HEK293 (cell line): ENCODE results near the gene RGS14.

Experiments used
- ATF2 ChIP-seq: fragments of 450-650 bp; formaldehyde crosslinking; IDR thresholded peaks from 2 replicates; pipeline ENCODE4 v1.5.1; 2016; ENCODE audit warnings: missing biosample characterization, missing genetic modification characterization, low read depth
- ELK4 ChIP-seq: IDR thresholded peaks from 2 replicates; pipeline ENCODE4 v1.6.1; 2011; ENCODE audit warnings: mild to moderate bottlenecking, low read depth, low read length, borderline replicate concordance
- FEZF1 ChIP-seq: fragments of 450-650 bp; formaldehyde crosslinking; IDR thresholded peaks from 2 replicates; pipeline ENCODE4 v1.5.1; 2016; ENCODE audit warnings: missing biosample characterization, missing genetic modification characterization
- HOXC10 ChIP-seq: sonication (generic); formaldehyde crosslinking; IDR thresholded peaks from 2 replicates; pipeline ENCODE4 v1.8.1; 2023; ENCODE audit warnings: mild to moderate bottlenecking, missing genetic modification reagents
- MYNN ChIP-seq: fragments of 450-650 bp; formaldehyde crosslinking; IDR thresholded peaks from 2 replicates; pipeline ENCODE4 v1.5.1; 2016; ENCODE audit warnings: missing biosample characterization, missing genetic modification characterization, borderline replicate concordance
- OVOL3 ChIP-seq: fragments of 450-650 bp; formaldehyde crosslinking; IDR thresholded peaks from 2 replicates; pipeline ENCODE4 v1.5.1; 2016; ENCODE audit warnings: missing biosample characterization, missing genetic modification characterization
- REPIN1 ChIP-seq: fragments of 450-650 bp; formaldehyde crosslinking; IDR thresholded peaks from 2 replicates; pipeline ENCODE4 v1.5.1; 2017; ENCODE audit warnings: missing biosample characterization, missing genetic modification characterization, low read depth
- REST ChIP-seq: fragments of 450-650 bp; formaldehyde crosslinking; IDR thresholded peaks from 2 replicates; pipeline ENCODE4 v1.5.1; 2016; ENCODE audit warnings: missing biosample characterization, missing genetic modification characterization
- SETDB1 ChIP-seq: IDR thresholded peaks from one replicate; pipeline ENCODE4 v1.6.1; 2017; ENCODE audit warnings: mild to moderate bottlenecking, low read length, moderate library complexity, mixed read lengths; ENCODE audit not compliant: insufficient read length
- YY1 ChIP-seq: fragments of 450-650 bp; formaldehyde crosslinking; IDR thresholded peaks from 2 replicates; pipeline ENCODE4 v1.5.1; 2018; ENCODE audit warnings: missing biosample characterization, missing genetic modification characterization
- YY2 ChIP-seq: fragments of 450-650 bp; formaldehyde crosslinking; IDR thresholded peaks from 2 replicates; pipeline ENCODE4 v1.5.1; 2016; ENCODE audit warnings: missing biosample characterization, missing genetic modification characterization
- ZBTB21 ChIP-seq: fragments of 450-650 bp; formaldehyde crosslinking; IDR thresholded peaks from 2 replicates; pipeline ENCODE4 v1.5.1; 2017; ENCODE audit warnings: missing biosample characterization, missing genetic modification characterization
- ZFP3 ChIP-seq: fragments of 450-650 bp; formaldehyde crosslinking; IDR thresholded peaks from 2 replicates; pipeline ENCODE4 v1.5.1; 2016; ENCODE audit warnings: low read depth, missing biosample characterization, missing genetic modification characterization
- ZIC2 ChIP-seq: fragments of 450-650 bp; formaldehyde crosslinking; IDR thresholded peaks from 2 replicates; pipeline ENCODE4 v1.5.1; 2016; ENCODE audit warnings: missing biosample characterization, missing genetic modification characterization
- ZNF10 ChIP-seq: fragments of 450-650 bp; formaldehyde crosslinking; IDR thresholded peaks from 2 replicates; pipeline ENCODE4 v1.5.1; 2017; ENCODE audit warnings: missing biosample characterization, missing genetic modification characterization
- ZNF157 ChIP-seq: fragments of 450-650 bp; formaldehyde crosslinking; IDR thresholded peaks from 2 replicates; pipeline ENCODE4 v1.5.1; 2016; ENCODE audit warnings: missing biosample characterization, missing genetic modification characterization
- ZNF19 ChIP-seq: fragments of 450-650 bp; formaldehyde crosslinking; IDR thresholded peaks from 2 replicates; pipeline ENCODE4; 2016; ENCODE audit warnings: missing biosample characterization, missing genetic modification characterization, low read depth
- ZNF239 ChIP-seq: fragments of 450-650 bp; formaldehyde crosslinking; IDR thresholded peaks from 2 replicates; pipeline ENCODE4 v1.5.1; 2016; ENCODE audit warnings: missing biosample characterization, missing genetic modification characterization
- ZNF274 ChIP-seq, 2 experiments: fragments of 200-500 bp in 1 of 2; fragments of 450-650 bp in 1 of 2; sonication (Bioruptor generic) in 1 of 2; formaldehyde crosslinking in 1 of 2; IDR thresholded peaks; 2 replicates each; pipeline versions ENCODE4 v1.5.1 to v1.6.1; 2014 to 2016; ENCODE audit warnings: borderline replicate concordance in 1 of 2, inconsistent platforms in 1 of 2, low read length in 1 of 2, missing biosample characterization in 1 of 2, missing genetic modification characterization in 1 of 2
- ZNF324 ChIP-seq: fragments of 450-650 bp; formaldehyde crosslinking; IDR thresholded peaks from 2 replicates; pipeline ENCODE4 v1.5.1; 2016; ENCODE audit warnings: missing biosample characterization, missing genetic modification characterization
- ZNF350 ChIP-seq: fragments of 450-650 bp; formaldehyde crosslinking; IDR thresholded peaks from 2 replicates; pipeline ENCODE4 v1.5.0; 2017; ENCODE audit warnings: missing biosample characterization, mild to moderate bottlenecking, missing genetic modification characterization
- ZNF37A ChIP-seq: fragments of 450-650 bp; IDR thresholded peaks from 2 replicates; pipeline ENCODE4 v1.5.1; 2018; ENCODE audit warnings: missing biosample characterization, missing genetic modification characterization
- ZNF404 ChIP-seq: fragments of 450-650 bp; formaldehyde crosslinking; IDR thresholded peaks from 2 replicates; pipeline ENCODE4 v1.5.1; 2017; ENCODE audit warnings: missing biosample characterization, missing genetic modification characterization
- ZNF433 ChIP-seq: fragments of 450-650 bp; formaldehyde crosslinking; IDR thresholded peaks from 2 replicates; pipeline ENCODE4 v1.5.1; 2016; ENCODE audit warnings: missing biosample characterization, missing genetic modification characterization, low read depth
- ZNF555 ChIP-seq: fragments of 450-650 bp; formaldehyde crosslinking; conservative IDR thresholded peaks from 2 replicates; pipeline ENCODE4 v1.5.1; 2017; ENCODE audit warnings: missing biosample characterization, mild to moderate bottlenecking, missing genetic modification characterization, inconsistent platforms
- ZNF560 ChIP-seq: fragments of 450-650 bp; formaldehyde crosslinking; IDR thresholded peaks from 2 replicates; pipeline ENCODE4 v1.5.1; 2017; ENCODE audit warnings: missing biosample characterization, missing genetic modification characterization, borderline replicate concordance
- ZNF596 ChIP-seq: fragments of 450-650 bp; IDR thresholded peaks from 2 replicates; pipeline ENCODE4 v1.5.0; 2018; ENCODE audit warnings: missing biosample characterization, mild to moderate bottlenecking, missing genetic modification characterization, moderate library complexity
- ZNF658 ChIP-seq: fragments of 450-650 bp; formaldehyde crosslinking; IDR thresholded peaks from 2 replicates; pipeline ENCODE4; 2016; ENCODE audit warnings: missing biosample characterization, missing genetic modification characterization
- ZNF660 ChIP-seq: fragments of 450-650 bp; IDR thresholded peaks from 2 replicates; pipeline ENCODE4 v1.5.1; 2018; ENCODE audit warnings: missing biosample characterization, mild to moderate bottlenecking, missing genetic modification characterization
- ZNF701 ChIP-seq: fragments of 450-650 bp; formaldehyde crosslinking; IDR thresholded peaks from 2 replicates; pipeline ENCODE4 v1.5.1; 2016; ENCODE audit warnings: missing biosample characterization, missing genetic modification characterization
- ZNF776 ChIP-seq: fragments of 450-650 bp; formaldehyde crosslinking; IDR thresholded peaks from 2 replicates; pipeline ENCODE4 v1.5.0; 2017; ENCODE audit warnings: missing biosample characterization, missing genetic modification characterization, borderline replicate concordance
- ZNF777 ChIP-seq: fragments of 450-650 bp; formaldehyde crosslinking; IDR thresholded peaks from 2 replicates; pipeline ENCODE4 v1.5.1; 2017; ENCODE audit warnings: missing biosample characterization, missing genetic modification characterization, borderline replicate concordance
- ZNF785 ChIP-seq: fragments of 450-650 bp; formaldehyde crosslinking; IDR thresholded peaks from 2 replicates; pipeline ENCODE4 v1.5.1; 2016; ENCODE audit warnings: missing biosample characterization, missing genetic modification characterization
- TF ChIP-seq, protein P1 (sequence below): fragments of 450-650 bp; formaldehyde crosslinking; IDR thresholded peaks from 2 replicates; pipeline ENCODE4; 2016; ENCODE audit warnings: missing biosample characterization, missing genetic modification characterization

RGS14 gene

DNA sequence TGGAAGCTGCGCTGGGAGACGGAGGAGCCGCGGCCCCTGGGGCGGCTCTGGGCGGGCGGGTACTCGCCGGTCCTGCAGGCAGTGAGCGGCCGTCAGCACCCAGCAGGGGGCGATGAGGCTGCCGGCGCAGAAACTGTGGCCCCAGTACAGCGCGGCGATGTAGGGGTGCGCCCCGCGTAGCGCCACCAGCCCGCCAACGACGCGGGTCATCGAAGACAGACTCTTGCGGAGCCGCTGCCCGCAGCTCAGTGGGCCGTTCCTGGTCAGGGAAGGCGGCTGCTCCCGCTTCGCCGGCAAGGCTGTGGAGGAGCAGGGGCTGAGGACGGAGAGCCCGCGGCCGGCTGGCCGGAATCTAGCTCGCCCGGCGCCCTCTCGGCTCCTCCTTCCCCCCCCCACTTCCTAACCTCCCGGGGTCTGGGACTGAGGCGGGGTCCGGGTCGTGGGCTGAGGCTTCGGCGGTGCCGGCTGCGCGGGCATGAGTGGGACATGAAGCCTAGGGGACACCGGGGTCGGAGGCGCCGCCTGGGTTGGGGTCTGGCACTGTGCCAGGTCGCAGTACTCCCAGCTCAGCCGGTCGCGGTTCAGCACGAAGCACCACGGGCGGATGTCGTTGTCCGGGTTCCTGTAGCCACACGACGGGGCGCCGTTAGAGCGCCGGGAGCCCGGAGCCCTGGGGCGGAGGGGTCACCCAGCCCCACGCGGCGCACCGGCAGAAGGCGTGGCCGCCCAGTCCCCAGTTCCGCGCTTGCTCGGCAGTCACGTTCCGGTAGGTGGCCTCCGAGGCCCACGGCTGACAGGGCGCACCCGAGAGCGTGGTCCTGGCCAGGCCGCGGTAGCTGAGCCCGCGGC is 46.3 kb downstream of the RGS14 start (continued):
- TF ChIP-seq, protein P1, sequence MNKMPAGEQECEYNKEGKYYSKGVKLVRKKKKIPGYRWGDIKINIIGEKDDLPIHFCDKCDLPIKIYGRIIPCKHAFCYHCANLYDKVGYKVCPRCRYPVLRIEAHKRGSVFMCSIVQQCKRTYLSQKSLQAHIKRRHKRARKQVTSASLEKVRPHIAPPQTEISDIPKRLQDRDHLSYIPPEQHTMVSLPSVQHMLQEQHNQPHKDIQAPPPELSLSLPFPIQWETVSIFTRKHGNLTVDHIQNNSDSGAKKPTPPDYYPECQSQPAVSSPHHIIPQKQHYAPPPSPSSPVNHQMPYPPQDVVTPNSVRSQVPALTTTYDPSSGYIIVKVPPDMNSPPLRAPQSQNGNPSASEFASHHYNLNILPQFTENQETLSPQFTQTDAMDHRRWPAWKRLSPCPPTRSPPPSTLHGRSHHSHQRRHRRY (tag by site-specific recombination): 0 out of 2 replicates have a peak, but pooled peaks have one; percentile 28
- TF ChIP-seq YY2 (tag by site-specific recombination) (no peak; the same call in 1 of the 2 replicates), ZNF560 (tag by site-specific recombination) (no peak), ZBTB21 (tag by site-specific recombination) (no peak), ZNF239 (tag by site-specific recombination) (no peak), ZNF701 (tag by site-specific recombination) (no peak), ZNF10 (peak; percentile 87; the same call in 1 of the 2 replicates), ZNF433 (tag by site-specific recombination) (no peak), ZNF157 (tag by site-specific recombination) (no peak), ZNF324 (0 out of 2 replicates have a peak, but pooled peaks have one; percentile 11), REST (tag by site-specific recombination) (0 out of 2 replicates have a peak, but pooled peaks have one; percentile 9), SETDB1 (no peak), ZNF37A (tag by site-specific recombination) (peak; percentile 86), OVOL3 (tag by site-specific recombination) (no peak), HOXC10 (CRISPR knock-in tag) (no peak), FEZF1 (no peak), ZNF776 (tag by site-specific recombination) (peak; percentile 96), ZNF785 (tag by site-specific recombination) (no peak), ZNF404 (tag by site-specific recombination) (no peak), ATF2 (no peak), ZNF658 (tag by site-specific recombination) (no peak), REPIN1 (tag by site-specific recombination) (no peak), ZNF777 (tag by site-specific recombination) (0 out of 2 replicates have a peak, but pooled peaks have one; percentile 44), YY1 (peak; percentile 64), ZFP3 (tag by site-specific recombination) (no peak), ELK4 (no peak), ZNF660 (peak; percentile 97), MYNN (tag by site-specific recombination) (no peak), ZNF274 (IDR thresholded peaks at IDR 0.05; ENCODE audit: low read length) (no peak), ZNF274 (tag by site-specific recombination; IDR thresholded peaks at IDR 0.05; ENCODE audit: borderline replicate concordance) (no peak), ZNF596 (tag by site-specific recombination) (peak; percentile 69; the same call in 1 of the 2 replicates), ZNF555 (tag by site-specific recombination) (no peak), ZIC2 (tag by site-specific recombination) (peak; percentile 87), ZNF350 (no peak; the same call in 1 of the 2 replicates), ZNF19 (tag by site-specific recombination) (no peak)
